WTC11 (cell line): ENCODE measurements around the gene BCAP29. TPM values are rescaled to one million over a fixed set of nuclear protein-coding genes. Genes with fewer than 3 reads are reported as not detected.

Experiments used
- ATAC-seq: fragments of 200-7000 bp; cut with Tn5 transposase; 2 replicates; pipeline ENCODE4 v1.10.0; 2021; ENCODE audit warnings: mild to moderate bottlenecking, moderate library complexity
- CTCF ChIA-PET: fragments of 300-600 bp; sonication (Branson Sonifier 250); formaldehyde crosslinking; loops from one replicate; lab custom pipeline; 2021; ENCODE audit warnings: antibody characterized with exemption; lab: Charles Lee
- POLR2A ChIA-PET: fragments of 350-600 bp; sonication (Branson Sonifier 250); formaldehyde crosslinking; loops from one replicate; lab custom pipeline; 2021; ENCODE audit warnings: antibody characterized with exemption; lab: Charles Lee
- DNase-seq: peaks from one replicate; pipeline ENCODE4 v3.0.0; 2021; ENCODE audit warnings: low spot score
- H3K27ac Mint-ChIP-seq: 2 replicates; pipeline ENCODE4 v1.8.0; 2021; ENCODE audit warnings: mixed read lengths
- H3K27me3 Mint-ChIP-seq: 2 replicates; pipeline ENCODE4 v1.8.0; 2021; ENCODE audit warnings: low read depth, mild to moderate bottlenecking, moderate library complexity, mixed read lengths
- H3K36me3 Mint-ChIP-seq: 2 replicates; pipeline ENCODE4 v1.8.0; 2021; ENCODE audit warnings: mixed read lengths
- H3K4me1 Mint-ChIP-seq: 2 replicates; pipeline ENCODE4 v1.8.0; 2022; ENCODE audit warnings: mixed read lengths
- H3K4me3 Mint-ChIP-seq: 2 replicates; pipeline ENCODE4 v1.8.0; 2021; ENCODE audit warnings: mild to moderate bottlenecking, moderate library complexity, mixed read lengths
- H3K9me3 Mint-ChIP-seq: 2 replicates; pipeline ENCODE4 v1.8.0; 2021; ENCODE audit warnings: mixed read lengths
- CBFB ChIP-seq: sonication (generic); formaldehyde crosslinking; IDR thresholded peaks from 2 replicates; pipeline ENCODE4 v1.8.1; 2022; ENCODE audit warnings: mild to moderate bottlenecking, low read depth, missing genetic modification reagents
- CTCF ChIP-seq: fragments of 200-600 bp; IDR thresholded peaks from 2 replicates; pipeline ENCODE4 v1.8.0; 2022; ENCODE audit warnings: antibody characterized with exemption
- E2F1 ChIP-seq: sonication (generic); formaldehyde crosslinking; IDR thresholded peaks from 2 replicates; pipeline ENCODE4 v1.8.0; 2022; ENCODE audit warnings: mild to moderate bottlenecking, missing genetic modification reagents
- ERG ChIP-seq: fragments of 250-450 bp; sonication (Bioruptor Pico); IDR thresholded peaks from 2 replicates; pipeline ENCODE4 v1.8.0; 2021; ENCODE audit warnings: mild to moderate bottlenecking
- ETV6 ChIP-seq: sonication (generic); formaldehyde crosslinking; IDR thresholded peaks from 2 replicates; pipeline ENCODE4 v1.8.1; 2022; ENCODE audit warnings: mild to moderate bottlenecking, missing genetic modification reagents
- FOXK1 ChIP-seq: sonication (generic); formaldehyde crosslinking; IDR thresholded peaks from 2 replicates; pipeline ENCODE4 v1.8.0; 2022; ENCODE audit warnings: mild to moderate bottlenecking, moderate library complexity, missing genetic modification reagents
- FOXP1 ChIP-seq: sonication (generic); formaldehyde crosslinking; IDR thresholded peaks from 2 replicates; pipeline ENCODE4 v1.8.0; 2022; ENCODE audit warnings: missing genetic modification reagents, mild to moderate bottlenecking, moderate library complexity, borderline replicate concordance
- NFATC4 ChIP-seq: fragments of 250-450 bp; sonication (Bioruptor Pico); IDR thresholded peaks from 2 replicates; pipeline ENCODE4 v1.9.0; 2021; ENCODE audit warnings: mild to moderate bottlenecking
- NR1H2 ChIP-seq: sonication (generic); formaldehyde crosslinking; IDR thresholded peaks from 2 replicates; pipeline ENCODE4 v1.9.0; 2021; ENCODE audit warnings: mild to moderate bottlenecking, moderate library complexity, missing genetic modification reagents
- PREB ChIP-seq: sonication (generic); formaldehyde crosslinking; IDR thresholded peaks from 2 replicates; pipeline ENCODE4 v1.8.1; 2022; ENCODE audit warnings: mild to moderate bottlenecking, missing genetic modification reagents, moderate library complexity, borderline replicate concordance
- PRRX2 ChIP-seq: fragments of 250-450 bp; sonication (Bioruptor Pico); IDR thresholded peaks from 2 replicates; pipeline ENCODE4 v1.8.0; 2021; ENCODE audit warnings: mild to moderate bottlenecking
- RELA ChIP-seq: sonication (generic); formaldehyde crosslinking; IDR thresholded peaks from 2 replicates; pipeline ENCODE4 v1.8.1; 2022; ENCODE audit warnings: missing genetic modification reagents, mild to moderate bottlenecking, borderline replicate concordance
- SMAD4 ChIP-seq: sonication (generic); formaldehyde crosslinking; IDR thresholded peaks from 2 replicates; pipeline ENCODE4 v1.8.0; 2022; ENCODE audit warnings: mild to moderate bottlenecking, missing genetic modification reagents
- TCF7 ChIP-seq: sonication (generic); formaldehyde crosslinking; IDR thresholded peaks from 2 replicates; pipeline ENCODE4 v1.8.0; 2022; ENCODE audit warnings: mild to moderate bottlenecking, low read depth, missing genetic modification reagents, moderate library complexity
- ZBTB43 ChIP-seq: sonication (generic); formaldehyde crosslinking; IDR thresholded peaks from 2 replicates; pipeline ENCODE4 v1.8.1; 2023; ENCODE audit warnings: mild to moderate bottlenecking, missing genetic modification reagents
- ZNF219 ChIP-seq: sonication (generic); formaldehyde crosslinking; IDR thresholded peaks from 2 replicates; pipeline ENCODE4 v1.8.0; 2023; ENCODE audit warnings: missing genetic modification reagents, mild to moderate bottlenecking, borderline replicate concordance
- ZNF317 ChIP-seq: sonication (generic); formaldehyde crosslinking; IDR thresholded peaks from 2 replicates; pipeline ENCODE4 v1.8.1; 2023; ENCODE audit warnings: low read depth, mild to moderate bottlenecking, moderate library complexity, missing genetic modification reagents, borderline replicate concordance
- ZNF396 ChIP-seq: fragments of 250-450 bp; sonication (Bioruptor Pico); IDR thresholded peaks from 2 replicates; pipeline ENCODE4 v1.8.0; 2021; ENCODE audit warnings: mild to moderate bottlenecking, moderate library complexity, borderline replicate concordance
- ZNF423 ChIP-seq: fragments of 250-450 bp; sonication (Bioruptor Pico); IDR thresholded peaks from 2 replicates; pipeline ENCODE4 v2.1.2; 2022; ENCODE audit warnings: mild to moderate bottlenecking, moderate library complexity
- total RNA-seq: library from RNA; stranded (reverse); gene quantifications from 3 replicates; pipeline ENCODE4 v1.2.3, GENCODE V29; 2021

The BCAP29 gene
- total RNA-seq, 1 experiment from 2014 or later: 14.5 TPM

GRCh38 chr7:107544848-107545591 lies 35.0 kb upstream of the BCAP29 start (continued):
- TF ChIP-seq ERG: no peak
- TF ChIP-seq ETV6: no peak
- no peak for TF ChIP-seq ZNF317 (CRISPR knock-in tag)
- no peak for TF ChIP-seq E2F1 (CRISPR knock-in tag)
- no peak for TF ChIP-seq TCF7
- TF ChIP-seq PREB (CRISPR knock-in tag): no peak

- no peak overlapping the region for H3K27ac Mint-ChIP-seq
- H3K27me3 Mint-ChIP-seq: no peaks in the 10 kb centered on the region
- POLR2A ChIA-PET: no interaction called here
- CTCF ChIA-PET: no interaction called here
- peaks cover 22% of the 10 kb centered on the region for H3K36me3 Mint-ChIP-seq
- no peak overlapping the region for H3K4me3 Mint-ChIP-seq
- 0 out of 2 replicates have a peak, but pooled peaks cover under 1% of the 10 kb centered on the region for H3K9me3 Mint-ChIP-seq
- TF ChIP-seq CBFB: no peak
- no peak for TF ChIP-seq RELA
- no peak for TF ChIP-seq PRRX2 (CRISPR knock-in tag)
- TF ChIP-seq ZNF423 (CRISPR knock-in tag): no peak
- TF ChIP-seq NR1H2 (CRISPR knock-in tag): no peak
- no peak for TF ChIP-seq ERG
- TF ChIP-seq ZNF219 (CRISPR knock-in tag): no peak
- no peak for TF ChIP-seq FOXP1
- no peak for ATAC-seq
- DNase-seq: no peak
- H3K4me1 Mint-ChIP-seq: no peaks in the 10 kb centered on the region
These were observed 28.1 kb upstream of the BCAP29 start for GRCh38 chr7:107551936-107552335.

GRCh38 chr7:107555893-107556292 lies 24.2 kb upstream of the BCAP29 start:
- no peak for TF ChIP-seq ZNF396 (CRISPR knock-in tag)
- no peak for TF ChIP-seq FOXK1 (CRISPR knock-in tag)
- no peak for TF ChIP-seq ZNF423 (CRISPR knock-in tag)
- TF ChIP-seq, all 79 proteins: peak for 0
- H3K9me3 Mint-ChIP-seq: no peaks in the 10 kb centered on the region
- no peak for ATAC-seq
- no peak overlapping the region for H3K27ac Mint-ChIP-seq
- no peak overlapping the region for H3K4me3 Mint-ChIP-seq
- DNase-seq: no peak
- H3K36me3 Mint-ChIP-seq: peaks cover 18% of the 10 kb centered on the region
- H3K4me1 Mint-ChIP-seq: no peaks in the 10 kb centered on the region
- no peaks in the 10 kb centered on the region for H3K27me3 Mint-ChIP-seq
- CTCF ChIA-PET: no interaction called here
- POLR2A ChIA-PET: no interaction called here

GRCh38 chr7:107559864-107560263 lies 20.2 kb upstream of the BCAP29 start:
- no peaks in the 10 kb centered on the region for H3K27me3 Mint-ChIP-seq
- DNase-seq: no peak
- ATAC-seq: no peak
- TF ChIP-seq E2F1 (CRISPR knock-in tag): no peak
- no peak for TF ChIP-seq CBFB
- TF ChIP-seq NFATC4 (CRISPR knock-in tag): no peak
- TF ChIP-seq SMAD4 (CRISPR knock-in tag): no peak
- no peak for TF ChIP-seq ZBTB43 (CRISPR knock-in tag)
- no peak for TF ChIP-seq RELA
- TF ChIP-seq CTCF: no peak

More at GRCh38 chr7:107559864-107560263, 20.2 kb upstream of the BCAP29 start:
- ChIA-PET CTCF (no interaction called here), POLR2A (no interaction called here)
- Mint-ChIP-seq H3K4me3 (no peak overlapping the region), H3K36me3 (peaks cover 12% of the 10 kb centered on the region), H3K4me1 (peaks cover 18% of the 10 kb centered on the region), H3K27ac (no peak overlapping the region), H3K9me3 (no peaks in the 10 kb centered on the region)
